Raji (cell line): Measurements from ENCODE around the gene TRABD2B.

Experiments
- POLR2A ChIP-seq: IDR thresholded peaks from 2 replicates; pipeline ENCODE4 v1.6.1; 2011; ENCODE audit warnings: low read depth, low read length, control low read depth; ENCODE audit not compliant: insufficient read depth

Gene TRABD2B

GRCh38 chr1:47724432-47724999 lies 272.7 kb downstream of the TRABD2B start:
- TF ChIP-seq POLR2A, result no peak

GRCh38 chr1:47722909-47723580 lies 274.1 kb downstream of the TRABD2B start:
- no peak for TF ChIP-seq POLR2A

- no peak for TF ChIP-seq POLR2A
Observed at GRCh38 chr1:47722101-47722500, 275.1 kb downstream of the TRABD2B start.

- TF ChIP-seq POLR2A, result no peak
Observed at GRCh38 chr1:47720111-47720510, 277.1 kb downstream of the TRABD2B start.

- no peak for TF ChIP-seq POLR2A
Observed at GRCh38 chr1:47717341-47717740, 279.8 kb downstream of the TRABD2B start.

GRCh38 chr1:47713975-47714767 lies 283.0 kb downstream of the TRABD2B start:
- no peak for TF ChIP-seq POLR2A

GRCh38 chr1:47713333-47713953 lies 283.7 kb downstream of the TRABD2B start:
- no peak for TF ChIP-seq POLR2A

GRCh38 chr1:47712596-47713299 lies 284.4 kb downstream of the TRABD2B start:
- no peak for TF ChIP-seq POLR2A

GRCh38 chr1:47711848-47712492 lies 285.2 kb downstream of the TRABD2B start:
- no peak for TF ChIP-seq POLR2A

- TF ChIP-seq POLR2A, result no peak
Observed at GRCh38 chr1:47711184-47711847, 285.9 kb downstream of the TRABD2B start.
